K562 treated with DMSO at 1 percent for 48 hours (cell line): Measurements from ENCODE around the gene OR10J1. TPM values are rescaled to one million over a fixed set of nuclear protein-coding genes. Genes with fewer than 3 reads are reported as not detected.

Experiments used
- total RNA-seq: library from RNA; unstranded; fragments of 300-600 nt; gene quantifications from 2 replicates; pipeline ENCODE4 v1.2.3, GENCODE V29; 2022; ENCODE audit warnings: low replicate concordance; ENCODE audit errors: extremely low read depth

OR10J1 gene
- not detected in 2 replicates for total RNA-seq

GRCh38 chr1:159439422-159439821, at the start of gene OR10J1:
OR10J1 (plus strand) TSS chr1:159439722; CDS start chr1:159439792, 70 bp downstream.

GRCh38 chr1:159431904-159432303, 7.6 kb upstream of the OR10J1 start, which contains the start of gene OR10J4:
OR10J4 (plus strand) TSS chr1:159432204.

Other genes with a start within 250 kb of the OR10J1 start
- not detected in 2 replicates for gene ACKR1, start 234.8 kb upstream of the OR10J1 start, total RNA-seq
- not detected in 2 replicates for gene FCER1A, start 137.4 kb upstream of the OR10J1 start, total RNA-seq
- not detected in 2 replicates for gene OR10J4, start 7.5 kb upstream of the OR10J1 start, total RNA-seq
- gene OR10J5, start 96.3 kb downstream of the OR10J1 start, total RNA-seq = not detected in 2 replicates
- not detected in 2 replicates for gene APCS, start 148.1 kb downstream of the OR10J1 start, total RNA-seq